IgD-negative memory B cell (primary cell): ENCODE measurements around the gene CEP128. TPM values are rescaled to one million over a fixed set of nuclear protein-coding genes. Genes with fewer than 3 reads are reported as not detected.
"Not testable (repeated sequence)": the region's sequence is repeated elsewhere in the genome, so short reads cannot be mapped to it uniquely, and the experiment has no call there.

ENCODE experiments used
- H3K27ac Mint-ChIP-seq, 3 donors: one replicate each; pipeline ENCODE4 v1.8.0; 2020 to 2022; ENCODE audit warnings: mild to moderate bottlenecking in 3 of 3, mixed read lengths in 3 of 3, moderate library complexity in 1 of 3
- H3K27me3 Mint-ChIP-seq: one replicate; pipeline ENCODE4 v1.8.0; 2021; ENCODE audit warnings: mixed read lengths
- H3K36me3 Mint-ChIP-seq: one replicate; pipeline ENCODE4 v1.8.0; 2020; ENCODE audit warnings: mild to moderate bottlenecking, mixed read lengths
- H3K4me1 Mint-ChIP-seq, 3 donors: one replicate each; pipeline ENCODE4 v1.8.0; 2020 to 2022; ENCODE audit warnings: mixed read lengths in 3 of 3, mild to moderate bottlenecking in 1 of 3
- H3K4me3 Mint-ChIP-seq, 4 donors: one replicate each; pipeline ENCODE4 v1.8.0; 2020 to 2022; ENCODE audit warnings: mild to moderate bottlenecking in 4 of 4, mixed read lengths in 4 of 4, moderate library complexity in 3 of 4
- H3K9me3 Mint-ChIP-seq, 3 donors: one replicate each; pipeline ENCODE4 v1.8.0; 2020 to 2021; ENCODE audit warnings: mixed read lengths in 3 of 3, mild to moderate bottlenecking in 1 of 3
- polyA plus RNA-seq: library from polyadenylated mRNA; unstranded; fragments of 300-500 nt; fragmentation: Illumina TruSeq; gene quantifications from one replicate; pipeline ENCODE4 v1.2.3, GENCODE V29; 2021

CEP128 gene
- polyA plus RNA-seq, 1 donor from 2014 or later, result 2.8 TPM

DNA sequence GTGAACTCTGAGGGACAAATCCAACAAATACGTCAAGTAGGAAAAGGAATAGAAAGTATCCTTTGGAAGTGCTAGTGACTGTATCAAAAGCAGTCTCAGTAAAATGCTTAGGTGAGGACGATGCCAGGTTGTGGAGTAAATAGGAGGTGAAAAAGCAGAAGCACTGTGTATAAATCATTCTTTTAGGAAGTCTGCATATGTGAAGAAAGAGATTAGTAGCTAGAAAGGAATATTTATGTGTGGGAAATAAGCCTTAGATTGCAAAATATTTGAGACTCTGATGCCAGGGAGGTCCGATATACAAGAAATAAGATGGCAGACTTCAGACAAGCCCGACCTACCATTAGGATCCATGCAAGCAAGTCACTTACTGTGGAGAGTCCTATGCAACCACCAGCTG lies 7.9 kb downstream of the CEP128 start:
- H3K9me3 Mint-ChIP-seq, result peaks cover 0 to 8% (median under 1%) of the 10 kb centered on the region in 3 donors
- H3K36me3 Mint-ChIP-seq, result peaks cover 6% of the 10 kb centered on the region
- no peak overlapping the region for H3K27ac Mint-ChIP-seq
- H3K4me1 Mint-ChIP-seq, result peaks cover 6 to 20% (median 15%) of the 10 kb centered on the region in 3 donors
- H3K27me3 Mint-ChIP-seq, result peaks cover 11% of the 10 kb centered on the region
- no peak overlapping the region for H3K4me3 Mint-ChIP-seq

DNA sequence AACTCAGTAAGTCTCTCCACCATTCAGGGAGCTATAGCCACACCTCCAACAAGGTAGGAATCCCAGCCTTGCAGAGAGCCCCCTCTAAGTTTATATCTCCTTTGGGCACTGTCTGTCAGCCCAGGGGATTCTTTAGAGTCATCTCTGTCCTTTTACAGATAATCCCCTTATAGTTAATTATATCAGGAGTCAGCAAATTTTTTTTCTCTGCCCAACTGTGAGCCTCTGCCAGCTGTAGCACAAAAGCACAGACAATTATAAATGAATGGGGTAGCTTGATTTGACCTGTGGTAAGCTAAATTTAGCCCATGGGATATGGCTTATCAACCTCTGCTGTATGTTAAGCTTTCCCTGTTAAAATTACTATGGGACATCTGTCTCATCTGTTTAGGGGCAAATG lies 8.3 kb downstream of the CEP128 start:
- Mint-ChIP-seq H3K36me3 (peaks cover 8% of the 10 kb centered on the region), H3K27me3 (peaks cover 15% of the 10 kb centered on the region), H3K27ac (no peak overlapping the region), H3K4me1 (peaks cover 6 to 20% (median 15%) of the 10 kb centered on the region in 3 donors), H3K4me3 (no peak overlapping the region), H3K9me3 (peaks cover 0 to 8% (median 5%) of the 10 kb centered on the region in 3 donors)

DNA sequence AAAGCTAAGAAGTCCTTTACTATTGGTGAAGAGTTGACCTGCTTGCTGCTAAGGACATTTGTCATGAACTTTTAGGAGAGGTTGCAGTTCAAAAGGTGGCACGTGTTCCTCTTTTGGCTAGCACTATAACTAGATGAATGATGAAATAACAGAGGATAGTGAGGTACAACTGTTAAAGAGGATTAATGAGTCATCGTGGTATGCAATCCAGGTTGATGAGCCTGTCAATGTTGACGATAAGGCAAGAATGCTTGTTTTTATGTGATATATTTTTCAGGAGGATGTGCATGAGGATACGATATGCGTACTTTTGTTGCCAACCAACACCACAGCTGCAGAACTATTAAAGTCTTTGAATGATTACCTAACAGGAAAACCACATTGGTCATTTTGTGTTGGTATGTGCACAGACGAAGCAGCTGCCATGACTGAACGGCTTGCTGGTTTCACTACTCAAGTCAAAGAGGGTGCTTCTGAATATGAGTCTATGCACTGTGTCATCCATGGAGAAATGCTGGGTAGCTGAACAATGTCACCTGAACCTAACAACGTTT lies 10.6 kb downstream of the CEP128 start:
- peak overlapping the region in 3 of 4 donors; percentile 17 to 83 (median 59) for H3K4me3 Mint-ChIP-seq
- H3K27ac Mint-ChIP-seq, result peak overlapping the region in 2 of 3 donors; percentile 5 to 86
- peaks cover 6 to 20% (median 15%) of the 10 kb centered on the region in 3 donors for H3K4me1 Mint-ChIP-seq
- peaks cover 21% of the 10 kb centered on the region for H3K27me3 Mint-ChIP-seq
- H3K36me3 Mint-ChIP-seq, result peaks cover 11% of the 10 kb centered on the region
- peaks cover 0 to 10% (median 7%) of the 10 kb centered on the region in 3 donors for H3K9me3 Mint-ChIP-seq

DNA sequence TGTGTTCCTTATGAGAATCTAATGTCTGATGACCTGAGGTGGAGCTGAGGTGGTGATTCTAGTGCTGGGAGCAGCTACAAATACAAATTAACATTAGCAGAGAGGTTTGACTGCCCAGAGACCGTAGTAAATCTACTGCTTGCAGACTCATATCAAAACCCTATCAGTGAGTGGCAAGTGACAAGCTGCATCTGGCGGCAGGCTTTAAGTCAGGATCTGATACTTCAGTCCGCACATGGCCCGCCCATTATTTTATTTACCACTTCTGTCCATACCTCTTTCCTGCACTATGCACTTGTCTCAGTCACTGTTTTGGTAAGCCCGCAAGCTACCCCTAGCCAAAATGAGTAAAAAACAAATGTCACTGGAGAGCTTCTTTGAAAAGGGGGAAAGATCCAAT lies 11.4 kb downstream of the CEP128 start:
- Mint-ChIP-seq H3K27ac (peak overlapping the region in 1 of 3 donors; percentile 86), H3K9me3 (peaks cover 0 to 12% (median 10%) of the 10 kb centered on the region in 3 donors), H3K36me3 (peaks cover 11% of the 10 kb centered on the region), H3K4me3 (peak overlapping the region in 1 of 4 donors; percentile 85), H3K27me3 (peaks cover 22% of the 10 kb centered on the region), H3K4me1 (peaks cover 6 to 20% (median 15%) of the 10 kb centered on the region in 3 donors)

DNA sequence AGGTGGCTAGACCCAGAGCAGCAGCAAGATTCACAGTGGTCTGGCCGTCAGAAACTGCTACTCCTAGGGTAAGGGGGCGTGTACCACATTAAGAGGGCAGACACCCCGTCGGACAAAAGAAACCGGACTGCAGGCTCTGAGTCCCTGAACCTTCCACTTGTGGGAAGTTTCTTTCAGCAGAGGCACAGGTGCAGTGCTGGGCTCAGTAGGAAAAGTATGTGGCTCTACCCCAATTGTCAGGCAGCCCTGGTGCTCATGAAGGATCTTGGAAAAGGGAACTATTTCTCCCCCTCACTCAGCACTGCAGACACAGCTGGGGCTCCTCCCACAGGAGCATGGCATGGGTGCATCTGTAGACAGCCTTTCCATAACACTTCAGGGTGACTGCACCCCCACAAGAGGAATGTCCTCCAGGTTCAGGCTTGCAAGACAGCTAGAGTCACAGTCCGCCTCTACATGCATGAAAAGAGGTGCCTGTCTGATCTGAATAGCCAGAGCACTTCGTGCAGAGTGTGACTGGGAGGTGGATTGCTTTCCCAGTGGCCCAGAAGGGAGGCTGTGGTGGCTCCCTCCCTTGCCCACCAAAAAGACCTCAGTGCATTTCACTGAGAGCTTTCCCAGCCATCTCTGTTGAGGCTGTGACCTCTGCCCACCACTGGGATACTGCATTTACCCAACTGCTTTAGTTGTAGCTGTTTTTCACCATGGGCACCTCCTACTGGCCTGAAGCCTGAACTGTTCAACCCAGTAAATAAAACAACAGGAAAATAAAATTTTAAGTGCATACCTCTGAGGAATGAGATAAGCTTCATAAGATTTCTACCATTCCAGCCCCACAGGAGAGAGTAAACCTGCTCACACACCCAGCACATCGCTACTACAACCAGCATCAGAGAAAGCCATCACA lies 14.2 kb downstream of the CEP128 start:
- no peak overlapping the region for H3K4me3 Mint-ChIP-seq
- peak overlapping the region in 1 of 3 donors; percentile 43 for H3K27ac Mint-ChIP-seq
- peaks cover 16% of the 10 kb centered on the region for H3K27me3 Mint-ChIP-seq
- H3K4me1 Mint-ChIP-seq, result peaks cover 6 to 20% (median 15%) of the 10 kb centered on the region in 3 donors
- H3K36me3 Mint-ChIP-seq, result peaks cover 15% of the 10 kb centered on the region
- H3K9me3 Mint-ChIP-seq, result peaks cover 0 to 18% (median 10%) of the 10 kb centered on the region in 3 donors

DNA sequence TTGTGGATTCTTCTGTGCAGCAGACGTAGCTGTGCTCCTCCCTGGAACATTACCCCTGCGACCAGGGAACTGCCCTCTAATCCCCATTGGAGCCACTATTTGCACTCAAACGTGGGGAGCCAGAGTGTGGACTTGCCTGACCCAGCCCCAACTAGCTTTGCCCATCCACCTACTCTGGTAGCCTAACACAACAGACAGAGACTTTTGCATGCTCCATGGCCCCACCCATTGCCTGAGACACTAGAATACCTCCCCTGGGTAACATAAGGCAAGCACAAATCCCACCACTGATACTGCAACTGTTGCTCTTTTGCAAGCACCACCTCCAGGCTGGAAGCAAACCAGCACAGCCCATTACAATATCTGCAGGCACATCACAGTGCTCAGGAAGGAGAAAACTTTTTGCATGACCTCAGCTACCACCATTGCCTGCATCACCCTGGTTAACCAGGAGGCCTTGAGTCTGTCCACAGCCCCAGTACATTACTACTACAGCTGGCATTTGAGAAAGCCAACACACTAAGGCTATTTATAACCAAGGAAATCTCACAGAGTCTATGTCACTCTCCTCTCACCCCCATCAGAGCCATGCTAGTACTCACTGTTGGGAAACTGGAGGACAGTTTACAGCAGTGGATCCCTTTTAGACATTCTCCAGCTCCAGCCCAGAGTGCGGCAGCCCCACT lies 15.0 kb downstream of the CEP128 start:
- H3K4me3 Mint-ChIP-seq, result peak overlapping the region in 1 of 4 donors; percentile 24
- peaks cover 16% of the 10 kb centered on the region for H3K27me3 Mint-ChIP-seq
- H3K36me3 Mint-ChIP-seq, result peaks cover 15% of the 10 kb centered on the region
- H3K9me3 Mint-ChIP-seq, result peaks cover 0 to 18% (median 10%) of the 10 kb centered on the region in 3 donors
- H3K4me1 Mint-ChIP-seq, result peaks cover 5 to 16% (median 11%) of the 10 kb centered on the region in 3 donors
- no peak overlapping the region for H3K27ac Mint-ChIP-seq

DNA sequence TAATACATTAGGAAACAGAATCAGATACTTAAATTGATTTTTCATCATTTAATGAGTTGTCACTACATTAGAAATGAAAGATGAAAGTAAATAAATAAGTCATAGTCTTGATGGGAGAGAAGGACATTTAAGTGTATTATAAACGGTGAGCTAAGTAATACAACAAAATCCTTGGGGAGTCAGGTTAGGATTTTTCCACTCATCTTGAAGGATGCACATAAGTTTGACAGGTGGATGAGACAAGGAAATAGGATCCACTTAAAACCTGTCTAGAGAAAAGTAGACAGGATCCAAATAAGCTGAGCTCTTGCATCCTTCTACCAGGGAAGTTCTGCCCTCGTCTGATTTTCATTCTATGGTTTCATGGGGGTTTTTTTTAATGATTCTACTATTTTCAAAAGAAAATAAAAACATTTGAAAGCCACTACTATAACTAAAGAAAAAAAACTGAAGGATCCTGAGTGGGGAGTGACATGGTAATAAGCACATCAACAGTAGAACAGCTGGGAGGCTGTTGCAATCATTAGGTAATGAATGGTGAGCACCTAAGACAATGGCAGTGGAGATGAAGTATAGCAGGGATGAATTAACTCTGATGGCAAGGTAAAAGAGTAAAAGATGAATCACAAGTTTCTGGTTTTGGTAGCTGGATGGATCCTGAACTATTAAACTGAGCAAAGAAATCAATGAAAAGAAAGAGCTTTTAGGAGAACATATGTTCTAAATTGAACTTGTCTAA lies 17.0 kb downstream of the CEP128 start:
- H3K27me3 Mint-ChIP-seq, result peaks cover 16% of the 10 kb centered on the region
- no peak overlapping the region for H3K4me3 Mint-ChIP-seq
- peaks cover 15% of the 10 kb centered on the region for H3K36me3 Mint-ChIP-seq
- no peaks in the 10 kb centered on the region for H3K4me1 Mint-ChIP-seq
- peaks cover 0 to 18% (median 10%) of the 10 kb centered on the region in 3 donors for H3K9me3 Mint-ChIP-seq
- no peak overlapping the region for H3K27ac Mint-ChIP-seq

DNA sequence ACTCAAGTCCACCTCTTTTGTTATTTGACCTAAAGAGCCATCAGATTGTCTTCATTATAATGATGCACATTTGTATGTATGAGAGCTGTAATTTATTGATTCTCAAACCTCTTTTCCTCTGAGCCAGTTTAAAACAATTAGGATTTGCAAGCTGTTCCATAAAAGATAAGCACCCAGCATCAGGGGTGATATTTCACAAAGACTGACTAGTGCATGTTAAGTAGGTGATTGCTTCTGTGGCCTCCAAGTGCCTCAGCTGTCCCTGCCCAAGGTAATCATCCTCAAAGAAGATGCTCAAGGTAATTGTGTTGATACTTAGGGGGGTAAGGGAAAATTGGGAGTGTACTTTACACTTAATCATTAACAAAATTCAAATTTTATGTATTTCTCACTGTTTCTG lies 18.2 kb downstream of the CEP128 start:
- Mint-ChIP-seq H3K9me3 (peaks cover 0 to 15% (median 2%) of the 10 kb centered on the region in 3 donors), H3K27me3 (peaks cover 10% of the 10 kb centered on the region), H3K36me3 (peaks cover 14% of the 10 kb centered on the region), H3K4me1 (no peaks in the 10 kb centered on the region), H3K4me3 (no peak overlapping the region), H3K27ac (no peak overlapping the region)

DNA sequence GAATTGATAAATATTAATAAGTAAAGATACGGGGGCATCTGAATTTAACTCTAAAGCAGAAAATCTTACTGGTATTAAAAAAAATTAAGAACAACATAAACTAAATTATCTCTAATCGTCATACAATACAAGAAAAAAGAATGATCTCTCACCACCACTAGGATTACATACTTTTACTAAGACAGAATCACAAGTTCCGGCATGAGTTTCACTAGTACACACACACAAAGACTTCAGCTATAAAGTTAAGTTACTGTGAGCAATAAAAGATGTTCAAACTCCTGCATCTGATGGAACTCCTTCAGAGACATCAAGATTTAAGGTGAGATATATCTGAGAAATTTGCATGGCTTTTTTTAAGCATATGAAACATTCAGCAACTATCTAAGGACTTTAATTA lies 21.9 kb downstream of the CEP128 start:
- Mint-ChIP-seq H3K36me3 (peaks cover 15% of the 10 kb centered on the region), H3K9me3 (peaks cover 0 to 5% (median 3%) of the 10 kb centered on the region in 3 donors), H3K27ac (no peak overlapping the region), H3K4me3 (no peak overlapping the region), H3K4me1 (no peaks in the 10 kb centered on the region), H3K27me3 (no peaks in the 10 kb centered on the region)

DNA sequence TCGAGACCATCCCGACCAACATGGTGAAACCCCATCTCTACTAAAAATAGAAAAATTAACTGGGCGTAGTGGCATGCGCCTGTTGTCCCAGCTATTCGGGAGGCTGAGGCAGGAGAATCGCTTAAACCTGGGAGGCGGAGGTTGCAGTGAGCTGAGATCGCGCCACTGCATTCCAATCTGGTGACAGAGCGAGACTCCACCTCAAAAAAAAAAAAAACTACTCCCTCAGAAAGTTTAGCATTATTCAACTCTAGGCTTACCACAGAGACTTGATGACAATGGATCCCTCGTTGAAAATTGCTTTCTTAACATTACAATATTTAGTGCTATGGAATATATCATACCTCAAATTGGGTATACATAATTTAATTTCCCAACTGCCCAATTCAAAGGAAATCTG lies 29.5 kb downstream of the CEP128 start:
- H3K36me3 Mint-ChIP-seq, H3K9me3 Mint-ChIP-seq, H3K27ac Mint-ChIP-seq, H3K4me3 Mint-ChIP-seq, H3K4me1 Mint-ChIP-seq, H3K27me3 Mint-ChIP-seq: not testable (repeated sequence)

DNA sequence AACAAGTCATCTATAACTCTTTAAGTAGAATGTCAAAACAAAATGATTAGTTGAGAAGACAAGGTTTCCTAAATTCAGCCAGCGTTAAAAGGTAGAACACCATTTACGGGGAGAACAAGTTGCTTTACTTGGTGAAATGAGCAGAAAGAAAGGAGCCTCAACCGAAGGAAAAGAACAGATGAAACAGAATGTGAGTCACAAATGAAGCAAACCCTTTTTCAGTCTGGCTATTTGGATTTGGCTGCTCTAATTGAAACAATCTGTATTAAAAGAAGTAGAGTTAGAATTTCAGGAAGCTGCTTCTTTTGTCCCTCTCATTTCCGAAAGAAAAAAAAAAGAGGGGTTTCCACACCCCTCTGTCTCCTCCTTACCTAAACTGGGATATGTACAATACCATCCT lies 34.6 kb downstream of the CEP128 start:
- Mint-ChIP-seq H3K27ac (no peak overlapping the region), H3K27me3 (no peaks in the 10 kb centered on the region), H3K4me3 (no peak overlapping the region), H3K4me1 (no peaks in the 10 kb centered on the region), H3K36me3 (peaks cover 18% of the 10 kb centered on the region), H3K9me3 (no peaks in the 10 kb centered on the region)

DNA sequence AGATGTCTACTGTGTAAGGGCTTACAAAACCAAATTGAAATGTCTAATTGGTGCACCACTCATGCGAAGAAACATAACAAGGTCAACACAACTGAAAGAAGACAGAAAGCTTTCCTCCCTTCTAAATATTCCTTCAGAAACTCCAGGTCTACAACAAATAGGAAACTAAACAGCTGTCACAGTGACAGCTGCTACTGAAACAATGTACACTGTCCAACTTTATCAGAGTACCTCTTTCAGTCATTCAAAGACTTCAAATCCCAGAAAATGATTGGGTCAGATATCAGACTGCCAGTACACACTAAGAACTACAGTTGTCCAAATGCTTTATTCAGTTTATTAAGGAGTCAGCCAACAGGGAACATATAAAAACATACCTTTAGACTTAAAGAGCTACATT lies 35.2 kb downstream of the CEP128 start:
- no peak overlapping the region for H3K27ac Mint-ChIP-seq
- no peak overlapping the region for H3K4me3 Mint-ChIP-seq
- no peaks in the 10 kb centered on the region for H3K4me1 Mint-ChIP-seq
- no peaks in the 10 kb centered on the region for H3K27me3 Mint-ChIP-seq
- no peaks in the 10 kb centered on the region for H3K9me3 Mint-ChIP-seq
- peaks cover 22% of the 10 kb centered on the region for H3K36me3 Mint-ChIP-seq

DNA sequence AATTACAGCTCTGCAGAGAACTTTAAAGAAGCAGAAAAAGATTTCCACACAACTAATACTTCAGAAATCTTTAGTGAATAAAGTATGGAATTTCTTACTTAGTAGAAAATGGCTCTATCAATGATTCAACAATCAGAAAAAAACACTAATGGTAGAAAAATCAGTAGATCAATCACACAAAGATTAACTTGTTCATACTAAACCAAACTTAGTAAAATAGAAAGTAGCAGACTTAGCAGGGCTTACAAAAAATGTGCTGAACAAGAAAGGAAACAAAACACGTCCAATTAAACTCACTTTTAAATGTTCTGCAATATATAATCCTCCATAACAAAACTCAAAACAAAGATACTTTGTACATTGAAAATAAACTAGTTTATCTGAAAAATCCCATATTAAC lies 38.9 kb downstream of the CEP128 start:
- no peak overlapping the region for H3K27ac Mint-ChIP-seq
- H3K36me3 Mint-ChIP-seq, result peaks cover 30% of the 10 kb centered on the region
- H3K27me3 Mint-ChIP-seq, result no peaks in the 10 kb centered on the region
- H3K9me3 Mint-ChIP-seq, result no peaks in the 10 kb centered on the region
- no peak overlapping the region for H3K4me3 Mint-ChIP-seq
- H3K4me1 Mint-ChIP-seq, result no peaks in the 10 kb centered on the region

DNA sequence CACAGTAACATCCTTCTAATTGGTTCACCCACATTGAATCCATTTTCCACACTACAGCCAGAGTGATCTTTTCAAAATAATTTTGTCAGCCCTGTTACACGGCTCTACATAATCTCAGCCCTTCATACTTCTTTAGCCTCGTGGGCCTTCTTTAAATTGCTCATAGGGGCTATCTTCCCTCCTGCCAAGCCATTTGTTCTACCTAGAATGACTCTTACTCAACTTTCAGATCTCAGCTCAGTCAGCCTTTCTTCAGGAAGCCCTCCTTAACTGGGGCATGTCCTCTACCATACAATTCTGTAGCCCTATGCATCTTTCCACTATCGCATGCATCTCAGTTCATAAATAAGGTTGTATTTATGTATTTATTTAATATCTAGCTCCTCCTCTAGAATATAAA lies 39.7 kb downstream of the CEP128 start:
- Mint-ChIP-seq H3K27me3 (no peaks in the 10 kb centered on the region), H3K27ac (no peak overlapping the region), H3K4me3 (no peak overlapping the region), H3K36me3 (peaks cover 32% of the 10 kb centered on the region), H3K9me3 (no peaks in the 10 kb centered on the region), H3K4me1 (no peaks in the 10 kb centered on the region)
